T-helper 2 cell treated with Interferon-gamma antibody and Interleukin-4, amounts not matched to agents 5 μg/mL and 100 μg/mL, for 36 hours (primary cell): Measurements from ENCODE around the gene SH3PXD2A.

Source experiments
- DNase-seq: peaks from one replicate; pipeline ENCODE4 v3.0.0; 2021; ENCODE audit warnings: low spot score
- H3K27ac Mint-ChIP-seq: one replicate; pipeline ENCODE4 v1.8.0; 2021; ENCODE audit warnings: mild to moderate bottlenecking, mixed read lengths
- H3K27me3 Mint-ChIP-seq: one replicate; pipeline ENCODE4 v1.8.0; 2021; ENCODE audit warnings: low read depth, mixed read lengths
- H3K36me3 Mint-ChIP-seq: one replicate; pipeline ENCODE4 v1.8.0; 2021; ENCODE audit warnings: low read depth, mixed read lengths
- H3K4me1 Mint-ChIP-seq: one replicate; pipeline ENCODE4 v1.8.0; 2021; ENCODE audit warnings: low read depth, mixed read lengths
- H3K4me3 Mint-ChIP-seq: one replicate; pipeline ENCODE4 v1.8.0; 2022; ENCODE audit warnings: mild to moderate bottlenecking, moderate library complexity, mixed read lengths
- H3K9me3 Mint-ChIP-seq: one replicate; pipeline ENCODE4 v1.8.0; 2021; ENCODE audit warnings: mixed read lengths

The SH3PXD2A gene

DNA sequence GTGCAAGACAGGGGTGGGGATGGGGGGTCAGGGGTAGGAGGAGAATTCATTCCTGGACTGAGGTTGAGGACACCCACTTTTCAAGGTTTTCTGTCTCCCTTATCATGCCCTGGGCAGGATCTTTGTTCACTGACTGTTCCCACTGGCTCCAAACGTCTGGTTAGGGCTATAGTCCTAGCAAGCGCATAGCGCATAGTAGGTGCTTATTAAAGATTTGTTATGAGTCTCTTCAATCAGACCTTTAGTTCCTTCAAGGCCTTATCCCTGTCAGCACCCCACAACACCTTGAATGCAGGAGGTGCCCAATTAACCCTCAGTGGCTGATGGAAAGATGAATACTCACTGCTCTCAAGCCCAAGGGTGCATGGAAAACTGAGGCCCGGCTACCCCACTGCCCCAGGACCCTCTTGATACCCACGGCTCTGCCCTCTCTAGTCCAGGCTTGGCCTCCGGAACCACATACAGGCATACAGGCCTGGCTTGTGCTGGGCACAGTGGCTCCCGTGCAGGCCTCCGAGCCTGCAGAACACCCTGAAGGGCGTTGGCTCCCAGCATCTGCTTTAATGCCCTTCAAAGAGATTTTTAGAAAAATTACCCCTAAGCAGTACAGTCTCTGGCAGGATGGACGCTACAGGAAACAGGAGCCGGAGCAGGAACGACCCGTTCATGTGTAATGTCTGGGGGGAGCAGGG is 177.7 kb downstream of the SH3PXD2A start:
- no peak for DNase-seq
- Mint-ChIP-seq H3K9me3 (no peaks in the 10 kb centered on the region), H3K4me3 (peak overlapping the region; percentile 85), H3K27ac (peak overlapping the region; percentile 94), H3K36me3 (no peaks in the 10 kb centered on the region), H3K4me1 (peaks cover 17% of the 10 kb centered on the region), H3K27me3 (no peaks in the 10 kb centered on the region)

DNA sequence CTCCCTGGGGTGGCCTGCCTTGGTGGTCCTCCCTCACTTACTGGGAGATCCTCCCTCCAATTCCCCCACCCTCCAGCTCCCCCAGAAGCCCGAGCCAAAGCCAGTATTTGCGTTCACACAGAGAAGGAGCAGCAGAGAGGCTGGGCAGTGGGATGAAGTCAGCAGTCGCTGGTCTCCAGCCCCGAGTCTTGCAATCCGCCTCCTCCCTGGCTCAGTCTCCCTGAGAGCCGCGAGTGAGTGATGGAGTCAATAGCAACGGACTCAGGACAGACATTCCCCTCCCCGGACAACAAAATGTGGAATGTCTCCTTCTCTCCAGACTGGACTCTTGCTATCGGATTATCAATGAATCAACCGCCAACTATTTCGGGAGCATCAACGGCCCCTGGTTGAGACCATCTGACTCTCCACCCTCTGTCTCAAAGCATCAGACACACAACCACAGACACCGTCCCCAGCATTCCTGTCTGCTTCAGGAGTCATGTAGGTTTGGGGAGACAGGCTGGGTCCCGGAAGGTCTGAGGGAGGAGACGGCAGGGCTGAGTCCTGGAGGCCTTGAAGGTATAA is 178.4 kb downstream of the SH3PXD2A start:
- DNase-seq, result no peak
- Mint-ChIP-seq H3K9me3 (no peaks in the 10 kb centered on the region), H3K4me3 (peak overlapping the region; percentile 15), H3K4me1 (peaks cover 17% of the 10 kb centered on the region), H3K27ac (peak overlapping the region; percentile 10), H3K27me3 (no peaks in the 10 kb centered on the region), H3K36me3 (no peaks in the 10 kb centered on the region)

DNA sequence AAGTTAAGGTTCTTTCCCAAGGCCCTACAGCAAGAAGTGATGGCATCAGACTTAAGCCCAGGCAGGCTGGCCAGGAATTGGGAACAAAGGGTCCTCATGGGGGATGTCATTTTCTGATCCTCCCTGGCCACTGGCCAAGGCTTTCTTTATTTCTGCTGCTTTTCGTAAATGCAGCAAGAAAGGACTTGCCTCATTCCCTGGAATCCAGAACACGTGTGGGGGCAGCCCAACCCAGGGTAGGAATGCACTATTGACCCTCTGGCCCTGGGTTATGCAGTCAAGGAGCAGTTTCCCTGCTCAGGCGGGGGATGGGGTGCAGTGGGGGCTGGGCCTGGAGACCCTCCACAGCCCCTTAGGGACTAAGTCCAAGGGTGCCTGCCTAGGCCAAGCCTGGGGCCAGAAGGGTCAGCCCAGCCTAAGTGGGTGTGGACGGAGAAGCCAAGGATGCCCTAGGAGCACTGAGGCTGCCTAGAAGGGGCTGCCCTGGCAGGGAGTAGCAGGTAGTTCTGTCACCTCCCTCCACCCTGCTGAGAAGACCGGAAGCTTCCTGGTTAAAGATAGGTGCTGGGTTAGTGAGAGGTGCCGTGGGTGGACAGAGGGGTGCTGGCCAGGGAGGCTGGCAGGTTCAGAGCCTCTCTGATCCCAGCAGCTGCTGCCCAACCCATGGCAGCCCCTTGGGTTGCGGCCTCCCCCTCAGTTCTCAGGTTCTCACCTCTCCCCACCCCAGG is 179.2 kb downstream of the SH3PXD2A start:
- no peak overlapping the region for H3K4me3 Mint-ChIP-seq
- peak overlapping the region; percentile 10 for H3K27ac Mint-ChIP-seq
- H3K36me3 Mint-ChIP-seq, result no peaks in the 10 kb centered on the region
- no peaks in the 10 kb centered on the region for H3K27me3 Mint-ChIP-seq
- peaks cover 17% of the 10 kb centered on the region for H3K4me1 Mint-ChIP-seq
- DNase-seq, result no peak
- no peaks in the 10 kb centered on the region for H3K9me3 Mint-ChIP-seq

DNA sequence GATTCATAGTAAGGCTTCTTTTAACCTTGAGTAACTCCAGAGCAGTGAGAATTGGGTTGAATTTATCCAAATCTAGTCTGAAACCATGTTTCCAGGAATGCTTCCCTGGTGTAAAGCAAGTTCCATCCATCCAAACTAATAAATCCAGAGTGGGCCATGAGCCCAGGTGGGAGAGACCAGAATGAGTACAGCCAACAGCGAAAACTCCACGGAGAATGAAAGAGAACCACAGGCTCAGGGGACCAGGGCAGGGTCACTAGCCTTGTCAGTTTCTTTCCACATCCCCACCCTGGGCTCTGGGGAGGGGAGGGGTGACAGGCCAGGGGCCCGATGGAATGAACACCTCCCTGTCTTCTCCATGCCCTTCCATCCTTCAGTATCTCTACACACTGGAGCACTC is 181.8 kb downstream of the SH3PXD2A start:
- Mint-ChIP-seq H3K4me3 (no peak overlapping the region), H3K27me3 (no peaks in the 10 kb centered on the region), H3K27ac (no peak overlapping the region), H3K9me3 (no peaks in the 10 kb centered on the region), H3K4me1 (peaks cover 21% of the 10 kb centered on the region), H3K36me3 (no peaks in the 10 kb centered on the region)
- no peak for DNase-seq

DNA sequence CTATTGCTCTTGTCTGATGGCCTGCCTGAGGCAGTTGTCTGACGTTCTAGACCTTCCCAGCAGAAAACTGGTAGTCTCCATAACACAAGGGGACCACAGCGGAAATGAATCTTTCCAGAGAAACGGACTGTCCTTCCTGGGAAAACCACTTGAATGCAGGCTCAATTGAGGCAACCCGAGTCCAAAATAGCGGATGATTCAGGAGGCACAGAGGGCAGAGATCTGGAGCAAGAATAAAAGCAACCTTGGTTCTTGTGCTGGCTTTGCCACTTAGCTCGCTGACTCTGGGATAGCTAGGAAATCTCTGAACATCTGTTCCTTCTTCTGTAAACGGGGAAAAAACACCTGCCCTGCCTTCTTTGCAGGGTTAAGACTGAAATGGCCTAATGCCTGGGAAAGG is 183.0 kb downstream of the SH3PXD2A start:
- DNase-seq, result no peak
- no peaks in the 10 kb centered on the region for H3K9me3 Mint-ChIP-seq
- H3K27ac Mint-ChIP-seq, result no peak overlapping the region
- H3K27me3 Mint-ChIP-seq, result no peaks in the 10 kb centered on the region
- H3K36me3 Mint-ChIP-seq, result no peaks in the 10 kb centered on the region
- H3K4me3 Mint-ChIP-seq, result no peak overlapping the region
- H3K4me1 Mint-ChIP-seq, result peaks cover 15% of the 10 kb centered on the region

DNA sequence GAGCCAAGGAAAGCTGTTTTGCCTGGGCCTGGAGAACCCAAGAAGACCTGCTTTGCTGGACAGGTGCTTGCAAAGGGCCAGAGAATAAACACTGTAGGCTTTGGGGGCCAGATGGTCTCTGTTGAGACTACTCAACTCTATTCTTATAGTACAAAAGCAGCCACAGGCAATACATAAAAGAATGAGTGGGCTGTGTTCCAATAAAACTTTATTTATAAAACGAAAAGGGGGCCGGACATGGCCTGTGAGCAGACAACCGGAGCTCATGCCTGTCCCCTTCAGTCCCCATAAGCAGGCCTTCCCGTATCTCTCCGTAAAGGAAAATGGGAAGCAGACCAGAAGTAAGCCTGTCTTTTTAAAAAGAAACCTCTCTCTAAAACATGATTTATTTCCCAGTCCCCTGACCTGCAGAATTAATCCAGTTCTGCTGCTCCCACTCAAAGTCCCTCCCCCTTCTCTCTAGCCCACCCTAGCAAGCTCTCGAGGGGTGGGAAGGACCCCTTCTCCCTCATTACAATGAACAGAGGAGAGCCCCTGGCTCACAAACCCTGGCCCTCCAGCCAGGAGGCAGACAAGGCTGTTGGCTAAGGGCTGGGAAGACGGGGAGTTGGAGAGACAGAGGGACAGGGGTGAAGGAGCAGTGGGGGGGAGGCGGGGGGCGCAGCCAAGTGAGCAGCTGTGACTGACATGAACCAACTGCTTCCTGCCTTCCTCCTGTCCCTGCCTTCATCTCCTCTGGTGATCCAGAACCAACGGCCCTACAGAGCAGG is 184.1 kb downstream of the SH3PXD2A start:
- Mint-ChIP-seq H3K27ac (no peak overlapping the region), H3K27me3 (no peaks in the 10 kb centered on the region), H3K4me3 (no peak overlapping the region), H3K9me3 (no peaks in the 10 kb centered on the region), H3K36me3 (no peaks in the 10 kb centered on the region), H3K4me1 (peaks cover 12% of the 10 kb centered on the region)
- DNase-seq, result no peak

DNA sequence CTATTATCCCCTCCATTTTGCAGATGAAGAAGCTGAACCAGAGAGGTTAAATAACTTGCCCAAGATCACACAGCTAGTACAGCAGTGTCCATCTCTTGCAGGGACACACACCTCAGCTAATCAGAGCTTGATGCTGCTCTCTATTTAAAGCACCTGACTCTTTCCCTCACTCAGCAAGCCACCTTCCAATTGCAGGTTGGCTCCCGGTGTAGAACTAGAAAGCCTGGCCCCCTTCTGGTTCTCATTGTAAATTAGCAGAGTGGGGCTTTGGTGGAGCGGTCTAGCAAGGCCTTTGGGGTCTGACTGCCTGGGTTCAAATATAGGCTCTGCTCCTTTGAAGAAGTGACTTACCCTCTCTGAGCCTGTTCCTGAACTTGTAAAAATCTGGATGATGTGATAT is 185.4 kb downstream of the SH3PXD2A start:
- DNase-seq, result no peak
- Mint-ChIP-seq H3K4me1 (peaks cover 12% of the 10 kb centered on the region), H3K4me3 (no peak overlapping the region), H3K36me3 (peaks cover under 1% of the 10 kb centered on the region), H3K27ac (no peak overlapping the region), H3K9me3 (no peaks in the 10 kb centered on the region), H3K27me3 (no peaks in the 10 kb centered on the region)

DNA sequence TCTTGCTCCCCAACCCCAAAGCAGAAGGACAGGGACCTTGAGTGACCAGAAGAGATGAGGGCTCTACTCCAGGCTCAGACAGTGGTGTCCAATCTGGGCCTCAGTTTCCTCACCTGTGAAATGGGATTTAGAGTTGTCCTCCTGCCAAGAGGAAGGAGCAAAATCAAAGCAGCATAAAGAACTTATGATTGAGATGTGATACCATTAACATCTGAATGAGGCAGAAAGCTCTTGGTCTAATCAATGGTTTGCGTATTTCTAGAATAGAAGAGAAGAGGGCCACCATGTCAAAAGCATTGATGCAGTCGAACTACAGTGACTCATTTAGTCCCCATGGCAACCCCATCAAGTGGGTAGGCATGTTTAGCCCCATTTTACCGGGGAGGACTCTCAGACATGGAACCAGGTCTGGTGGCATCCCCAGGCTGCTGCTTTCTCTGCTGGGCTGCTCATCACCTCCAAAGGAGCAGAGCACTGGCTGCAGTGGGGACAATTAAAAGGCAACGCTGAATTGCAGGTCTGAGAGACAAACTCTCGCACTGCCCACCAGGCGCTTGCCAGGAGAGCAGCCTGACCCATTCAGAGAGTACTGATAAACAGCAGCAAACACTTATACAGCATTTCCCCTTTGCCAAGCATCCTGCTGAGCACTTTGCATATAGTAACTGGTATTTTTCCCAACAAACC is 186.0 kb downstream of the SH3PXD2A start:
- no peaks in the 10 kb centered on the region for H3K27me3 Mint-ChIP-seq
- DNase-seq, result no peak
- no peak overlapping the region for H3K27ac Mint-ChIP-seq
- H3K36me3 Mint-ChIP-seq, result peaks cover 3% of the 10 kb centered on the region
- no peaks in the 10 kb centered on the region for H3K9me3 Mint-ChIP-seq
- H3K4me1 Mint-ChIP-seq, result peaks cover 12% of the 10 kb centered on the region
- H3K4me3 Mint-ChIP-seq, result no peak overlapping the region

DNA sequence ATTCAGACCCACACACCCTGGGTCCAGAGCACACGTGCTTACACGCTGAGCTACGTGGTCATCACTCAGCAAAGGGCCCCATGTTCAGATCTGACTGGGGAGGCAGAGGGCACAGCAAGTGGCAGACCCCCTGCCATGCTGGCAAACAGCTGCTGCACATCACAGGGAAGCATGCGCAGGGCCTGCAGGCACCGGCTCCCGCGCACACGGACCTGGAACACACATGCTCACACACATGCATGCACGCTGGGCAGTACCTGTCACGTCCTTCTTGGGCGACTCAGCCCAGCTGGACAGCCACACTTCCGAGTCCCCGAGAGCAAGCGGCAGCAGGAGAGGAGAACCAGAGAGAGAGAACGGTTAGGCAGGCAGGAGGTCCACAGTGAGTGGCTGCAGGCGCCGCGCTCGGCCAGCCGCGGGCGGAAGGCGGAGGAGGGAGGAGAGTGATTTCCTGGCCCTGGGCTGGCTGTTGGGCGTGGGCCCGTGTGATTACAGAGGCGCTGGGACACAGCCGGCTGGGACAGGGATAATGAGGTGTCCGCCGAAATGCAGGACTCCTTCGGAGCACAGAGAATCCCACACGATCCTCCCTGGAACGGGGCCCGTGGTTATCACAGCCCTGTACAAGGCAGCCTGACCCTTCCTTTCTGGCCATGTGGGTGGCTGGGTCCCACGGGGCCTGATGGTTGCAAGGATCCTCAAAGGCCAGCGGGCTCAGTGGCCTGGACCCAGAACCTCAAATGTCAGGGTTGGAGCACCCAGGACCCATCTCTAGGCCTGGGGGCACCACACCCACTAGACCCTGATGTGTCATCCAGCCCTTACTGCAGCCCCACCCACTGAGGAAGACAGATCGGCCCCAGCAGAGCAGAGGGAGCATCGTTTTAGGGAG is 186.8 kb downstream of the SH3PXD2A start:
- Mint-ChIP-seq H3K27me3 (no peaks in the 10 kb centered on the region), H3K4me1 (peaks cover 12% of the 10 kb centered on the region), H3K27ac (peak overlapping the region; percentile 12), H3K36me3 (peaks cover 3% of the 10 kb centered on the region), H3K4me3 (peak overlapping the region; percentile 67), H3K9me3 (no peaks in the 10 kb centered on the region)
- no peak for DNase-seq

DNA sequence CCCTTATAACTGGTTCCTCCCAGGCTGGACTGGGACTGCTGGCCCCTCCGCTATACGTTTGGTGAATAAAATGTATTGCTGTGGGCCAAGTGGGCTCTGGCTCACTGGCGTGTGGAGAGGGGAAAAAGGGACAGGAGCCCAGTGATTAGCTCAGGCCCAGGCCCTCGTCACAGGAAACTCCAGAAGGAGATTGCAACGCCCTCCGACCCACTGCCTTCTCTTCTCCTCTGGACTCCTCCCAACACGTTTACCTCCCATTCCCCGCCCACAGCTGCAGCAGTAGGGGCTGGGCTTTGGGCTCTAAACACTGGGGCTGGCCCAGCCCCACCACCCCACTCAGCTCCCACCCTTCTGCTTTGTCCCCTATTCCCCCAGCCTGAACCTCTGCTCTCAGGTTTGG is 188.0 kb downstream of the SH3PXD2A start:
- DNase-seq, result no peak
- peaks cover 12% of the 10 kb centered on the region for H3K4me1 Mint-ChIP-seq
- no peaks in the 10 kb centered on the region for H3K27me3 Mint-ChIP-seq
- H3K9me3 Mint-ChIP-seq, result no peaks in the 10 kb centered on the region
- H3K36me3 Mint-ChIP-seq, result peaks cover 3% of the 10 kb centered on the region
- no peak overlapping the region for H3K4me3 Mint-ChIP-seq
- no peak overlapping the region for H3K27ac Mint-ChIP-seq

DNA sequence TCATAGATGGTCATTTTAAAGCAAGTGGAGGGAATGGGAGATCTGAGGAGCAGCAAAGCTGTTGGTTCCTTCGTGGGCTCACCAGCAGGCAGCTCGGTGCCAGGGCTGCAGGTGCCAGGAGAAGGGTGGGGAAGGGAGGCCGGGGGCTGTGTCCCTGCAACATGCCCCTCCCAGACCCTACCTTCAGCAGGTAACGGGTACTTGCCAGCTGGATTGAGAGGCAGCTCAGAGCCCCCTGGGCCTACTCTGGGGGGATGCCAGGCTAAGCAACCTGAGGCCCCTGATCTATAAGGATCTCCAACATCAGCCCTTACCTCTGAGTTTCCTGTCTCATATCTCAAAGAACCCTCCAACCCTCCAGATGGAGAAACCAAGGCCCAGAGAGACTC is 188.6 kb downstream of the SH3PXD2A start:
- Mint-ChIP-seq H3K27me3 (no peaks in the 10 kb centered on the region), H3K27ac (no peak overlapping the region), H3K4me3 (no peak overlapping the region), H3K4me1 (peaks cover 12% of the 10 kb centered on the region), H3K36me3 (peaks cover 3% of the 10 kb centered on the region), H3K9me3 (no peaks in the 10 kb centered on the region)
- DNase-seq, result no peak

DNA sequence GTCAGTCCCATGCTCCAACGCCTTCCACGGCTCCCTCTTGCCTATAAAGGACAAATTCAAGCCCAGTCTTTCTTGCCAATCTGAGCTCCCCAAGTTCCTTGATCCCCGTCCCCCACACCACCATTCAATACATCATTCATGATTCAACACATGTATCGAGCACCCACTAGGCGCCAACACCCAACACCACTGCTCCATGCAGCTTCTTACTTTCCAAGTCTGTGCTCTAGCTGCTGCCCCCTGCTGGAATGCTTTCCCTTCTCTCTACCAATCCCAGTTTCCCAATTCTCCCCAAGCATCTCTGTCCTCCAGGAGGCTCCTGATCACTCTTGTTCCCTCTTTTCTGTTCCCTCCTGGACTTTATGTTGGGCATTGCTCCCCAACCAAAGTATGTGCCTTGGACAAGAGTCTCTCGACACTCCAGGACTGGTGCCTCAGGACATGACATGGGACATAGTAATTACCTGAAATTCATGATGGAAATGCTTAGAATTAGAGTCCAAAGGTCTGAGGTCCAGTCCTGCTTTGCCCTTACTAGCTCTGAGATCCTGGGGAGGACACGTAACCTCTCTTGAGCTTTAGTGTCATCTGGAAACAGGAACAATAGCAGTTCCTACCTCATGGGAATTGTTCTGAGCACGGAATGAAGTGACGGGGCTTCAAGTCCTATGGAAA is 189.2 kb downstream of the SH3PXD2A start:
- Mint-ChIP-seq H3K27ac (peak overlapping the region; percentile 9), H3K4me3 (no peak overlapping the region), H3K4me1 (peaks cover 12% of the 10 kb centered on the region), H3K27me3 (no peaks in the 10 kb centered on the region), H3K36me3 (peaks cover 3% of the 10 kb centered on the region), H3K9me3 (no peaks in the 10 kb centered on the region)
- DNase-seq, result no peak
